Tibial nerve (tissue), 4 donors: ENCODE measurements around the gene OLR1. TPM values are rescaled to one million over a fixed set of nuclear protein-coding genes. Genes with fewer than 3 reads are reported as not detected.

Source experiments
- DNase-seq, 2 donors: peaks; one replicate each; pipeline ENCODE4 v3.0.0-alpha.2; 2019; ENCODE audit warnings: low spot score in 2 of 2
- H3K27ac ChIP-seq, 4 donors: fragments of 200-600 bp; sonication (generic) in 3 of 4; one replicate each; pipeline ENCODE4 v1.5.1; 2017 to 2019; ENCODE audit warnings: mild to moderate bottlenecking in 1 of 4
- H3K27me3 ChIP-seq, 2 donors: fragments of 200-600 bp; sonication (generic) in 1 of 2; one replicate each; pipeline versions ENCODE4 v1.5.1 to v1.6.0; 2017 to 2019
- H3K36me3 ChIP-seq, 3 donors: fragments of 200-600 bp; sonication (generic); one replicate each; pipeline ENCODE4 v1.5.1; 2018 to 2019
- H3K4me1 ChIP-seq, 4 donors: fragments of 200-600 bp; sonication (generic) in 3 of 4; one replicate each; pipeline ENCODE4 v1.5.1; 2017 to 2019
- H3K4me3 ChIP-seq, 4 donors: fragments of 200-600 bp; sonication (generic) in 3 of 4; one replicate each; pipeline ENCODE4 v1.5.1; 2017 to 2019; ENCODE audit warnings: mild to moderate bottlenecking in 1 of 4, moderate library complexity in 1 of 4
- H3K9me3 ChIP-seq, 4 donors: fragments of 200-600 bp; sonication (generic) in 3 of 4; one replicate each; pipeline ENCODE4 v1.5.1; 2017 to 2019
- EP300 ChIP-seq, 2 donors: sonication (generic); formaldehyde crosslinking; IDR thresholded peaks; one replicate each; pipeline ENCODE4 v1.6.1; 2017; ENCODE audit warnings: antibody characterized with exemption in 2 of 2, mild to moderate bottlenecking in 1 of 2
- POLR2A ChIP-seq, 2 donors: fragments of 450-650 bp; IDR thresholded peaks; one replicate each; pipeline ENCODE4 v1.6.1; 2017; ENCODE audit warnings: antibody characterized with exemption in 2 of 2, mild to moderate bottlenecking in 2 of 2, moderate library complexity in 2 of 2
- WGBS, 2 donors: methylation state at CpG; one replicate each; pipeline ENCODE4 v1.1.5; 2018; 5-methylcytosine and 5-hydroxymethylcytosine counted together
- total RNA-seq, 4 donors: library from RNA; depleted of rRNA; stranded (reverse); fragments of >200 nt; gene quantifications; one replicate each; pipeline ENCODE4 v1.1.0, GENCODE V29; 2016
- TF ChIP-seq, protein P1 (sequence below), 5 experiments: fragments of 200-600 bp in 3 of 5; fragments of 450-650 bp in 2 of 5; sonication (generic) in 3 of 5; IDR thresholded peaks; one replicate each; pipeline ENCODE4 v1.5.1; 2016 to 2019; ENCODE audit warnings: antibody characterized with exemption in 5 of 5, mild to moderate bottlenecking in 3 of 5, moderate library complexity in 2 of 5

Gene OLR1
- total RNA-seq, 4 donors from 2014 or later: 0.84 to 18.1 (median 2.2) TPM

DNA sequence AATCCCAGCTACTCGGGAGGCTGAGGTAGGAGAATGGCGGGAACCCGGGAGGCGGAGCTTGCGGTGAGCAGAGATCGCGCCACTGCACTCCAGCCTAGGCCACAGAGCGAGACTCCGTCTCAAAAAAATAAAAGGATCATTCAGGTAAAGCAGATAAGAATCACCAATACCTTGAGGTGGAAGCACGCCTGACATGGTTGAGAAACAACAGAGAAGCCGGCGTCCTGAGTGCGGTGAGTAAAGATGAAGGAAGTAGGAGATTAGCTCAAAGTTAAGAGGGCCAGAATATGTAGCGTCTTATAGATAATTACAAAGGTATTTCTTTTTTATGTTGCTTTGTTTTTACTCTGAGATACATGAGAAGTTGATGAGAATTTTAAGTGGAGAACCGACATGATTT, 56.6 kb downstream of the OLR1 start:
- no peak for DNase-seq
- no peaks in the 10 kb centered on the region for H3K4me1 ChIP-seq
- TF ChIP-seq EP300 (IDR thresholded peaks at IDR 0.05): no peak
- TF ChIP-seq POLR2A (IDR thresholded peaks at IDR 0.05): no peak
- TF ChIP-seq, protein P1, sequence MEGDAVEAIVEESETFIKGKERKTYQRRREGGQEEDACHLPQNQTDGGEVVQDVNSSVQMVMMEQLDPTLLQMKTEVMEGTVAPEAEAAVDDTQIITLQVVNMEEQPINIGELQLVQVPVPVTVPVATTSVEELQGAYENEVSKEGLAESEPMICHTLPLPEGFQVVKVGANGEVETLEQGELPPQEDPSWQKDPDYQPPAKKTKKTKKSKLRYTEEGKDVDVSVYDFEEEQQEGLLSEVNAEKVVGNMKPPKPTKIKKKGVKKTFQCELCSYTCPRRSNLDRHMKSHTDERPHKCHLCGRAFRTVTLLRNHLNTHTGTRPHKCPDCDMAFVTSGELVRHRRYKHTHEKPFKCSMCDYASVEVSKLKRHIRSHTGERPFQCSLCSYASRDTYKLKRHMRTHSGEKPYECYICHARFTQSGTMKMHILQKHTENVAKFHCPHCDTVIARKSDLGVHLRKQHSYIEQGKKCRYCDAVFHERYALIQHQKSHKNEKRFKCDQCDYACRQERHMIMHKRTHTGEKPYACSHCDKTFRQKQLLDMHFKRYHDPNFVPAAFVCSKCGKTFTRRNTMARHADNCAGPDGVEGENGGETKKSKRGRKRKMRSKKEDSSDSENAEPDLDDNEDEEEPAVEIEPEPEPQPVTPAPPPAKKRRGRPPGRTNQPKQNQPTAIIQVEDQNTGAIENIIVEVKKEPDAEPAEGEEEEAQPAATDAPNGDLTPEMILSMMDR (IDR thresholded peaks at IDR 0.05): no peak
- no peak overlapping the region for H3K27ac ChIP-seq
- 87 to 92% methylated on average over 15 of the region's 15 CpGs for WGBS, 2 donors
- H3K4me3 ChIP-seq: no peak overlapping the region
- H3K27me3 ChIP-seq: no peaks in the 10 kb centered on the region
- no peaks in the 10 kb centered on the region for H3K36me3 ChIP-seq
- H3K9me3 ChIP-seq: peaks cover 0 to 5% (median 0%) of the 10 kb centered on the region in 4 donors

DNA sequence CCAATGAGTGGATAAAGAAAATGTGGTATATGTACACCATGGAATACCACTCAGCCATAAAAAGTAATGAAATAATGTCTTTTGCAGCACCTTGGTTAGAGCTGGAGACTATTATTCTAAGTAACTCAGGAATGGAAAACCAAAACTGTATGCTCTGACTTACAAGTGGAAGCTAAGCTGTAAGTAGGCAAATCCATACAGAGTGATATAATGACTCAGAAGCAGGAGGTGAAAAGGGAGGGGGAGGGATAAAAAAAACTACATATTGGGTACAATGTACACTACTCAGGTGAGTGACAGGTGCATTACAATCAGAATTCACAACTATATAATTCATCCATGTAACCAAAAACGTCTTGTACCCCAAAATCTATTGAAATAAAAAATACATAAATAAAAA, 58.0 kb downstream of the OLR1 start:
- no peak for TF ChIP-seq POLR2A (IDR thresholded peaks at IDR 0.05)
- TF ChIP-seq, protein P1 (IDR thresholded peaks at IDR 0.05): no peak
- TF ChIP-seq EP300 (IDR thresholded peaks at IDR 0.05): no peak
- H3K9me3 ChIP-seq: peaks cover 0 to 5% (median 0%) of the 10 kb centered on the region in 4 donors
- no peaks in the 10 kb centered on the region for H3K4me1 ChIP-seq
- no peaks in the 10 kb centered on the region for H3K36me3 ChIP-seq
- no peak overlapping the region for H3K27ac ChIP-seq
- no peaks in the 10 kb centered on the region for H3K27me3 ChIP-seq
- H3K4me3 ChIP-seq: no peak overlapping the region
- 70 to 82% methylated on average over 1 of the region's 1 CpG for WGBS, 2 donors
- DNase-seq: no peak

DNA sequence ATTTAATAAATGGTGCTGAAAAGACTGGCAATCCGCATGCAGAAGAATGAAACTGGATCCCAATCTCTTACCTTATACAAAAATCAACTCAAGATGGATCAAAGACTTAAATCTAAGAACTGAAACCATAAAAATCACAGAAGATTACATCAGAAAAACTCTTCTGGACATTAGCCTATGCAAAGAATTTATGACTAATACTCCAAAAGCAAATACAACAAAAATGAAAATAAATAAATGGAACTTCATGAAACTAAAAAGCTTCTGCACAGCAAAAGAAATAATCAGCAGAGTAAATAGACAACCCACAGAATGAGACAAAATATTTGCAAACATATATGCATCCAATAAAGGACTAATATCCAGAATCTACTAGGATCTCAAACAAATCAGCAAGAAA, 58.9 kb downstream of the OLR1 start:
- H3K27me3 ChIP-seq: no peaks in the 10 kb centered on the region
- no peak overlapping the region for H3K27ac ChIP-seq
- peaks cover 0 to 5% (median 0%) of the 10 kb centered on the region in 4 donors for H3K9me3 ChIP-seq
- 81 to 91% methylated on average over 1 of the region's 1 CpG for WGBS, 2 donors
- DNase-seq: no peak
- H3K4me1 ChIP-seq: no peaks in the 10 kb centered on the region
- H3K4me3 ChIP-seq: no peak overlapping the region
- no peaks in the 10 kb centered on the region for H3K36me3 ChIP-seq
- TF ChIP-seq, protein P1 (IDR thresholded peaks at IDR 0.05): no peak

DNA sequence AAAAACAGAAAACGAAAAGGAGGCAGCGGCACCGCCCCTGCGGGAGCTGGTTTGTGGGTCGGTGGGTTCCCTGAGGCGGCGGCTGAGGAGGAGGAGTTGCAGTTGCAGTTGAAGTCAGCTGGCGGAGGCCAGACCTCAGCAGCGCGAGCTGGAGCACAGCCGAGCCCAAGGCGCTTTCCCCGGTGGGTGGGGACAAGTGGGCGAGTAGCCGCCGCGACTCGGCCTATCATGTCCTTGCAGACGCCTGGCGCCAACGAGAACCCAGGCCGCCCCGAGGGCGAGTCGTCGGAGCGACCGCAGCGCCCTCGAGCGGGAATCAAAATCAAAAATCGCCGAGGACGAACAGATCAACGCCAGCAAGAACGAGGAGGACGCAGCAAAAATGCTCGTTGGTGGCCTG, 60.5 kb downstream of the OLR1 start:
- no peaks in the 10 kb centered on the region for H3K27me3 ChIP-seq
- H3K4me1 ChIP-seq: no peaks in the 10 kb centered on the region
- DNase-seq: no peak
- no peak overlapping the region for H3K4me3 ChIP-seq
- peaks cover 0 to 5% (median 0%) of the 10 kb centered on the region in 4 donors for H3K9me3 ChIP-seq
- H3K36me3 ChIP-seq: no peaks in the 10 kb centered on the region
- no peak overlapping the region for H3K27ac ChIP-seq
- TF ChIP-seq EP300 (IDR thresholded peaks at IDR 0.05): no peak
- WGBS, 2 donors: 92% methylated on average over 38 of the region's 38 CpGs

DNA sequence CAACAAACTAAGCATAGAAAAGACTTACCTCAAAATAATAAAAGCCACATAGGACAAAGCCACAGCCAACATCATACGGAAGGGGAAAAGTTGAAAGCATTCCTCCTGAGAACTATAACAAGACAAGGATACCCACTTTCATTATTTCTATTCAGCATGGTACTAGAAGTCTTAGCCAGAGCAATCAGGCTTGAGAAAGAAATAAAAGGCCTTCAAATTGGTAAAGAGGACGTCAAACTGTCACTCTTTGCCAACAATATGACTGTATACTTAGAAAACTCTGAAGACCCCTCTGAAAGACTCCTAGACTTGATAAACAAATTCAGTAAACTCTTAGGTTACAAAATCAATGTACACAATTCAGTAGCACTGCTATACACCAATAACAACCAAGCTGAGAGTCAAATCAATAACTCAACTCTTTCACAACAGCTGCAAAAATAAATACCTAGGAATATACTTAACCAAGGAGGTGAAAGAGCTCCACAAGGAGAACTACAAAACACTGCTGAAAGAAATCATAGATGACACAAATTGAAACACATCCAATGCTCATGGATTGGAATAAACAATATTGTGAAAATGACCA, 61.6 kb downstream of the OLR1 start:
- Histone ChIP-seq H3K4me1 (no peaks in the 10 kb centered on the region), H3K9me3 (peaks cover 0 to 5% (median 0%) of the 10 kb centered on the region in 4 donors), H3K27me3 (no peaks in the 10 kb centered on the region), H3K27ac (no peak overlapping the region), H3K4me3 (no peak overlapping the region), H3K36me3 (no peaks in the 10 kb centered on the region)
- TF ChIP-seq, protein P1 (IDR thresholded peaks at IDR 0.05): no peak
- TF ChIP-seq EP300 (IDR thresholded peaks at IDR 0.05): no peak
- no peak for TF ChIP-seq POLR2A (IDR thresholded peaks at IDR 0.05)
- WGBS, 2 donors: 82 to 85% methylated on average over 2 of the region's 2 CpGs
- DNase-seq: no peak

Other genes with a start within 250 kb of the OLR1 start
- gene CLEC2A, start 239.8 kb downstream of the OLR1 start, total RNA-seq: not detected
- gene CLEC12A, start 200.7 kb downstream of the OLR1 start, total RNA-seq: 1 to 10 TPM in 1 of 4 donors, under 1 TPM in 2, not detected in 1; 0.22 to 6.1 (median 0.78) TPM
- not detected for gene CLEC1B, start 173.0 kb downstream of the OLR1 start, total RNA-seq
- under 1 TPM in 1 of 4 donors, not detected in 3; 0.42 TPM for gene CLEC12B, start 161.5 kb downstream of the OLR1 start, total RNA-seq
- under 1 TPM in 1 of 4 donors, not detected in 3; 0.21 TPM for gene CLEC9A, start 141.4 kb downstream of the OLR1 start, total RNA-seq
- gene CLEC1A, start 73.1 kb downstream of the OLR1 start, total RNA-seq: 10 to 100 TPM in 1 of 4 donors, 1 to 10 TPM in 3; 6.0 to 19.4 (median 8.4) TPM
- gene CLEC7A, start 41.9 kb downstream of the OLR1 start, total RNA-seq: 10 to 100 TPM in 1 of 4 donors, 1 to 10 TPM in 3; 4.0 to 13.5 (median 7.9) TPM
- gene TMEM52B, start 6.9 kb upstream of the OLR1 start, total RNA-seq: under 1 TPM in 1 of 4 donors, not detected in 3; 0.21 TPM
- gene GABARAPL1, start 40.7 kb upstream of the OLR1 start, total RNA-seq: 100 to 1,000 TPM; 116 to 168 (median 160) TPM
- gene KLRD1, start 135.7 kb upstream of the OLR1 start, total RNA-seq: 1 to 10 TPM in 3 of 4 donors, under 1 TPM in 1; 0.90 to 2.4 (median 1.4) TPM
- gene KLRK1, start 217.9 kb upstream of the OLR1 start, total RNA-seq: 1 to 10 TPM in 2 of 4 donors, under 1 TPM in 1, not detected in 1; 0.60 to 2.9 (median 1.2) TPM
- gene KLRC4, start 237.6 kb upstream of the OLR1 start, total RNA-seq: not detected
- gene KLRC3, start 248.5 kb upstream of the OLR1 start, total RNA-seq: not detected